Measurements from ENCODE around the gene TDRKH.

TDRKH gene

GRCh38 chr1:151814971-151815545, 24.8 kb upstream of the TDRKH start:
- Histone ChIP-seq H3K9me2 (replicated peaks; ENCODE audit: insufficient read depth, low read length) (no peaks in the 10 kb centered on the region), H3K27me3 (replicated peaks; ENCODE audit: insufficient read depth, low read length) (no peaks in the 10 kb centered on the region), H4K20me1 (ENCODE audit: insufficient read depth, low read length) (no peaks in the 10 kb centered on the region), H2AFZ (ENCODE audit: low read length) (peak overlapping the region; percentile 67), H3K9ac (ENCODE audit: low read length) (peak overlapping the region; percentile 57), H3K36me3 (replicated peaks; ENCODE audit: insufficient read depth, low read length) (no peaks in the 10 kb centered on the region), H3K79me2 (ENCODE audit: low read length) (no peaks in the 10 kb centered on the region), H3K9me3 (replicated peaks; ENCODE audit: insufficient read depth, low read length) (no peaks in the 10 kb centered on the region), H3K4me2 (ENCODE audit: low read depth, low read length) (peak overlapping the region; percentile 68), H3F3A (ENCODE audit: insufficient read depth, low read length) (no peaks in the 10 kb centered on the region; the same call in 1 of the 2 replicates), H3K4me1 (ENCODE audit: low read length) (peaks cover 41% of the 10 kb centered on the region), H3K4me3 (ENCODE audit: low read length) (peak overlapping the region; percentile 7; the same call in 1 of the 2 replicates), H3K27ac (ENCODE audit: low read length) (peak overlapping the region; percentile 60)
- no peak for DNase-seq
- TF ChIP-seq CTCF (IDR thresholded peaks at IDR 0.05; ENCODE audit: low read length) = no peak
- TF ChIP-seq EZH2 (optimal IDR thresholded peaks at IDR 0.05; ENCODE audit: low read depth, low read length) = no peak
- no peak for TF ChIP-seq EZH2phosphoT487 (IDR thresholded peaks at IDR 0.05; ENCODE audit: low read length)

DNA sequence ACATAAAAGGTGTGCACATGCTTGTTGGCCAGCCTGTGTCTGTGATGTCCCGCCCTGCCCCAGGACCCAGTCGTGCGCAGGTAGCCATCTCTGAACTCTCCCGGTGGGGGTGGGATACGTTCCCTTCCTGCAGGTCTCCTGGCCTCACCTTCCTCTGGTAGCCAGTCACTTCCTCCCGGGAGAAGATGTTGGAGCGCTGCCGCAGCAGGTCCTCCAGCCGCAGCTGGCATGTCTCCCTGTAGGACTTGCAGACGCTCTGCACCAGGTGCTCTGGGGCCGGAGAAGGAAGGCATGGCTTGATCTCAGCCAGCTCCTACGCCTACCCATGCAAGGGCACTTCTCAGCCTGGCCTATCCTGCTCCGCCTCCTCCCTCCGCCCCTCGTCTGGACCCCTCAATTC, 24.1 kb upstream of the TDRKH start:
- Histone ChIP-seq H3K4me3 (ENCODE audit: low read length) (no peak overlapping the region), H3K4me2 (ENCODE audit: low read depth, low read length) (no peak overlapping the region), H3K9me3 (replicated peaks; ENCODE audit: insufficient read depth, low read length) (no peaks in the 10 kb centered on the region), H3K27ac (ENCODE audit: low read length) (no peak overlapping the region), H3F3A (ENCODE audit: insufficient read depth, low read length) (no peaks in the 10 kb centered on the region; the same call in 1 of the 2 replicates), H2AFZ (ENCODE audit: low read length) (no peak overlapping the region), H3K27me3 (replicated peaks; ENCODE audit: insufficient read depth, low read length) (no peaks in the 10 kb centered on the region), H3K79me2 (ENCODE audit: low read length) (no peaks in the 10 kb centered on the region), H3K9me2 (replicated peaks; ENCODE audit: insufficient read depth, low read length) (no peaks in the 10 kb centered on the region), H3K4me1 (ENCODE audit: low read length) (peaks cover 36% of the 10 kb centered on the region), H3K36me3 (replicated peaks; ENCODE audit: insufficient read depth, low read length) (no peaks in the 10 kb centered on the region), H4K20me1 (ENCODE audit: insufficient read depth, low read length) (no peaks in the 10 kb centered on the region), H3K9ac (ENCODE audit: low read length) (no peak overlapping the region)
- TF ChIP-seq EZH2phosphoT487 (IDR thresholded peaks at IDR 0.05; ENCODE audit: low read length) = no peak
- TF ChIP-seq CTCF (IDR thresholded peaks at IDR 0.05; ENCODE audit: low read length) = no peak
- no peak for TF ChIP-seq EZH2 (optimal IDR thresholded peaks at IDR 0.05; ENCODE audit: low read depth, low read length)
- DNase-seq = no peak

- Histone ChIP-seq H3K4me2 (ENCODE audit: low read depth, low read length) (no peak overlapping the region), H3K27ac (ENCODE audit: low read length) (no peak overlapping the region), H3K9me2 (replicated peaks; ENCODE audit: insufficient read depth, low read length) (no peaks in the 10 kb centered on the region), H3K4me3 (ENCODE audit: low read length) (no peak overlapping the region), H4K20me1 (ENCODE audit: insufficient read depth, low read length) (no peaks in the 10 kb centered on the region), H3K4me1 (ENCODE audit: low read length) (peaks cover 36% of the 10 kb centered on the region), H3K79me2 (ENCODE audit: low read length) (no peaks in the 10 kb centered on the region), H3F3A (ENCODE audit: insufficient read depth, low read length) (no peaks in the 10 kb centered on the region; the same call in 1 of the 2 replicates), H3K9ac (ENCODE audit: low read length) (no peak overlapping the region), H3K27me3 (replicated peaks; ENCODE audit: insufficient read depth, low read length) (no peaks in the 10 kb centered on the region), H2AFZ (ENCODE audit: low read length) (no peak overlapping the region), H3K36me3 (replicated peaks; ENCODE audit: insufficient read depth, low read length) (no peaks in the 10 kb centered on the region), H3K9me3 (replicated peaks; ENCODE audit: insufficient read depth, low read length) (no peaks in the 10 kb centered on the region)
- TF ChIP-seq EZH2phosphoT487 (IDR thresholded peaks at IDR 0.05; ENCODE audit: low read length) (no peak), CTCF (IDR thresholded peaks at IDR 0.05; ENCODE audit: low read length) (no peak), EZH2 (optimal IDR thresholded peaks at IDR 0.05; ENCODE audit: low read depth, low read length) (no peak)
- no peak for DNase-seq
Measured at GRCh38 chr1:151813271-151813977, 23.1 kb upstream of the TDRKH start.

Data from MM.1S (cell line).